Activated CD4-positive, CD25-positive, alpha-beta regulatory T cell (primary cell): ENCODE results near the gene SLC36A2.
"Not testable (repeated sequence)": the region's sequence is repeated elsewhere in the genome, so short reads cannot be mapped to it uniquely, and the experiment has no call there.

Experiments used
- DNase-seq, 4 experiments: peaks; one replicate each; lab custom pipeline; 2025; lab: John Stamatoyannopoulos, UW

The SLC36A2 gene

GRCh38 chr5:151347369-151347768 is at the start of gene SLC36A2:
SLC36A2 (minus strand) TSS chr5:151347559; CDS start chr5:151347460, 99 bp downstream.
- DNase-seq: no peak

- DNase-seq: no peak
Observed at GRCh38 chr5:151388960-151389359, 41.6 kb upstream of the SLC36A2 start.

GRCh38 chr5:151384106-151384505 is 36.7 kb upstream of the SLC36A2 start:
- DNase-seq: no peak

- DNase-seq: no peak
Observed at GRCh38 chr5:151383011-151383410, 35.7 kb upstream of the SLC36A2 start.

GRCh38 chr5:151382576-151382975 is 35.2 kb upstream of the SLC36A2 start:
- no peak for DNase-seq

GRCh38 chr5:151381899-151382298 is 34.5 kb upstream of the SLC36A2 start:
- DNase-seq: no peak

- no peak for DNase-seq
Observed at GRCh38 chr5:151378616-151379015, 31.3 kb upstream of the SLC36A2 start.

GRCh38 chr5:151374539-151374938 is 27.2 kb upstream of the SLC36A2 start:
- DNase-seq: no peak

- DNase-seq: not testable (repeated sequence)
Observed at GRCh38 chr5:151367038-151367437, 19.7 kb upstream of the SLC36A2 start.

GRCh38 chr5:151363673-151364072 is 16.3 kb upstream of the SLC36A2 start:
- DNase-seq: no peak

- DNase-seq: no peak
Observed at GRCh38 chr5:151362970-151363369, 15.6 kb upstream of the SLC36A2 start.

- no peak for DNase-seq
Observed at GRCh38 chr5:151359391-151359790, 12.0 kb upstream of the SLC36A2 start.

GRCh38 chr5:151357792-151358191 is 10.4 kb upstream of the SLC36A2 start:
- no peak for DNase-seq

- DNase-seq: no peak
Observed at GRCh38 chr5:151357097-151357496, 9.7 kb upstream of the SLC36A2 start.

- DNase-seq: no peak
Observed at GRCh38 chr5:151351671-151352070, 4.3 kb upstream of the SLC36A2 start.

- DNase-seq: no peak
Observed at GRCh38 chr5:151348789-151349188, 1.4 kb upstream of the SLC36A2 start.

- no peak for DNase-seq
Observed at GRCh38 chr5:151345808-151346478, 1.4 kb downstream of the SLC36A2 start.

- DNase-seq: no peak
Observed at GRCh38 chr5:151345187-151345807, 2.1 kb downstream of the SLC36A2 start.

- no peak for DNase-seq
Observed at GRCh38 chr5:151344088-151344487, 3.3 kb downstream of the SLC36A2 start.

GRCh38 chr5:151340004-151340403 is 7.4 kb downstream of the SLC36A2 start:
- DNase-seq: no peak

- DNase-seq: no peak
Observed at GRCh38 chr5:151338734-151339133, 8.6 kb downstream of the SLC36A2 start.

GRCh38 chr5:151332857-151333256 is 14.5 kb downstream of the SLC36A2 start:
- no peak for DNase-seq

- DNase-seq: no peak
Observed at GRCh38 chr5:151328734-151329133, 18.6 kb downstream of the SLC36A2 start.

GRCh38 chr5:151327585-151327984 is 19.8 kb downstream of the SLC36A2 start:
- DNase-seq: no peak
